Stimulated activated CD8-positive, alpha-beta memory T cell treated with anti-CD3 and anti-CD28 coated beads, Interleukin-15, amount 100 ng/mL, for 48 hours (primary cell): ENCODE measurements around the gene NFS1.

ENCODE experiments used
- DNase-seq, 2 donors: peaks; one replicate each; pipeline ENCODE4 v3.0.0-alpha.2; 2020; ENCODE audit warnings: low read depth in 2 of 2

The NFS1 gene

DNA sequence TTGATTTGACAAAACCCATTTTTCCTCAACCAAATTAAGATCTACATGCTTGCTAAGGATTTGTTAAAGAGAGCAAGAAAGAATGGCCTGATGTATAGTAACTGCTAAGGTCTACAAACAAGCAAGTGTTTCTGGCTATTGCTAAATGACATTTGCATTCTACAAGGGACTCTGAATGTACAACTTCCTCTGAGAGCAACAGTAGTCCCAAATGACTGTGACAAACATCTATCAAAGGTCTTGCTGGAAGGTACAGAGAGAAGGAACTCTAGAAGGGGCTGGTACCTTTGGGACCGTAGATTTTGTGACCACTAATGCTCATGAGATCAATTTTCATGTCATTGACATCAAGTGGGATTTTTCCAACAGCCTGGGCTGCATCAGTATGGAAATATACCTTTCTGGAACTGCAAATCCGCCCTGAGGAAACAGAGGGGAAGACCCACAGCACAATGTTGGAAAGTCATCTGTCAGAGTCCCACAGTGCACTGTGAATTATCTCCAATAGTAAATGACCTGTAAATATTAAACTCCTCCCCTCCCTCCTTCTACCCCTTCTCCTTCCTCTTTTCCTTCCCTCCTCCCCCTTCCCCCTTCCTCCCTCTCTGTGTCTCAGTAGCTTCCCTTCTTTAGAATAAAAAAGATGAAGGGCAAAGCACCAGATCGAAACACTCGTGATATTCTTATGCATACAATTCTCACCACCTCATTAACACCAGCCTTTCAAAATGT lies 18.5 kb downstream of the NFS1 start:
- no peak for DNase-seq

DNA sequence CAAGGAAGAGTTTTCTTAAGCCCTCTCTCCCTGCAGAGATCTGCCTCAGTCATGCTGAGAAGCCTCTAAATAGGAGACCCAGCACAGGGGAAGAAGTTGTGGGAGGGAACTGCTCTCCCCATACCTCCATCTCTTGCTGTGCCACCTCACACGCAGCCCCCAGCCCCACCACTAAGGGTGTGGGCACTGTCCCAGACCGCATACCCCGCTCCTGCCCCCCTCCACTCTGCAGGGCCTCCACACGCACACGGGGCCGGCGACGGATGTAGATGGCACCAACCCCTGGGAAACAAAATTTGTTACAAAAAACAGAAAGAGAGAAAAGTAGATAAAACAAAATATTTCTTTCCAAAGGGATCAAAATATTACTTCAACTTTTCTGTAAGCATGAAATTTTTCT lies 24.2 kb downstream of the NFS1 start:
- no peak for DNase-seq

DNA sequence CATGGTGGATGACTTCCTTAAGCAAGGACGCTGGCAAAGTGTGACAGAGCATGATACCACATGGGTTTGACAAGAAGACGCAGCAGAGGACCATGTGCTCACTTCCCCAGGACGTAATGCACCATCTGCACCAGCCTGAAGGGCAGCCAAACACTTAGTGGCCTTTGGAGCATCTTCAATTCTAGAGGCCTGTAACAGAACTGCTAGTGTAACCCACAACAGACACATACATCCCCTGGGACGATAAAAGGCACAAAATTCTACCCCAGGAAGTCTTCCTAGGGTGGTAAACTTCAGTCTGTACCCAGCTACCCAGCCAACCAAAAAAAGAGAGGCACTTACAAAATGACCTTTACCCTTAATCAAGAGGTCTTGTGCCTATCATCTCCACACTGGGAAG lies 25.3 kb downstream of the NFS1 start:
- DNase-seq: no peak

DNA sequence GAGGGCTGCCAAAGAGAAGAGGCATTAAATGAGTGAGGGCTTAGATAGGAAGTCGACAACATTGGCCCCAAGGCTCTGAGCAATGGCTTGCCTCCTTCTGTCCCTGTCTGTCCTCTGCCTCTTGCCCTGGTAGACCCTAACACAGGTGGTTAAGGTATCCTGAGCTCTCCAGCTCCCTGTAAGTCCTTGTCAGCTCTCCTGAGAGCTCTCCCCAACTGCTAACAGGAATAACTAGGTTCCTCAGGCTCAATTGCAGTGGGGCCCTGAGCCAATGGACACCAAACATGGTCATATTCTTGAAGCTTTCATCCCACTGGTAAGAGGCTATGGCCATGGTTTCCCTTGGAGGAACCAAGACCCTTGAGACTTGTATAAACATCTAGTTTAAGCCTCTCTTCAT lies 29.5 kb downstream of the NFS1 start:
- no peak for DNase-seq

DNA sequence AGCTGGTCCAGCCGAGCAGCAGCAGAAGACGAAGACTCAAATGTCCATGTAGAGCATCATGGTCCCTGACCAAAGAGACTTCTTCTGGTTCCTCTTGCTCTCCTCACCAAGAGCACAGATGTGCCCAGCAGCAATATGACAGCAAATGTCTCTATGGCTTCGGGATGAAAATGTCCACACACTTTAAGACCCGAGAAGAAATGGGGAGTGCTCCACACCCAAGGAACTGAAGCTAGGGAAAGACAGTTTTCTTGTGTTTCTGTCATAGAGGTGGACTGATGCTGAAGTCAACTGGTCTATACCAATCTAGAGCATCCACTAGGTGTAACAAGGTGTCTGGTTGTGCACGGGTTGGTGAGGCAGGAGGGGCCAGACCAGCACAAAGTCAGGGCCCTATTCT lies 29.9 kb downstream of the NFS1 start:
- no peak for DNase-seq

DNA sequence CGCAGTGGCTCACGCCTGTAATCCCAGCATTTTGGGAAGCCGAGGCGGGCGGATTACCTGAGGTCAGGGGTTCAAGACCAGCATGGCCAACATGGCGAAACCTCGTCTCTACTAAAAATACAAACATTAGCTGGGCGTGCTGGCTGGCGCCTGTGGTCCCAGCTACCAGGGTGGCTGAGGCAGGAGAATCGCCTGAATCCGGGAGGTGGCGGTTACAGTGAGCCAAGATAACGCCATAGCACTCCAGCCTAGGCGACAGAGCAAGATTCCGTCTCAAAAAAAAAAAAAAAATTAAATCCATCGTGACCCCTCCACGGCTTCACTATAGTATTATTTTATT lies 33.2 kb downstream of the NFS1 start:
- no peak for DNase-seq

DNA sequence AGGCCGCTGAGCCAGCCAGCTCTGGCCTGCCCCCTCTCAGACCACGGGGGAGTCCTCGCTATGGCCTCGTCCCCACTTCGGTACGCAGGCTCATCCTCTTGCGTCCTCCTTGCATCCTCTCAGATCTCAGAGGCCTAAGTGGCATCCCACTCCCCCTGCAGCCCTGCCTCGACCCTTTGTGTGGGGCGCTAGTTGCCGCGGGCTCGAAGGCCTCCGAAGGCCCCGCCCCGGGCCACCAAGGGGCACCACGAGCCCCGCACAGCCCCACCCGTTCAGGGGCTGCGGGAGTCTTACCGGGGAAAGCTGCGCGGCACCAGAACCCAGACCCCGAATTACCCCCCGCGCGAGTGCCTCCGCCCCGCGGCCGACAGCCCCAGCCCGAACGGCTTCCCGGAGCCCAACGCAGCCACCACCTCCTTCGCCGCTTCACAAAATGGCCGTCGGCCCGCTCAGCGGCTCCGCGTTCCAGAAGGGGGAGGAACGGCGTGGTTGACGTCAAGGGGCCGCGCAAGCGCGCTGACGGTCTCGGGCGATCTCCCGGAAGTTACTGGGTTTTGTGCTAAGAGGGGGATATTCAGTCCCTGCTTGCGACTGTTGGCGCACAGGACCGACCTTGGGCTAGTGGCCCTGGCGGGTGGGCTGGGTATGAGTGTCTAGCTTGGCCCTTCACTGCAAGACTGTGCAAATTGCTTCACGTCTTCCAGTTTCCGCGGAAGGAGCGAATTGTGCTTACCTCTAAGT lies 34.5 kb downstream of the NFS1 start, which contains the start of the genes CPNE1 and RBM12:
CPNE1 (minus strand) TSS at position 435 of the 741 bp plus-strand sequence. CDS start 31,977 bp downstream, outside the sequence.
RBM12 (minus strand) TSS at position 435 of the 741 bp plus-strand sequence. CDS start 9,578 bp downstream, outside the sequence.
- peak; percentile 88 to 90 for DNase-seq

DNA sequence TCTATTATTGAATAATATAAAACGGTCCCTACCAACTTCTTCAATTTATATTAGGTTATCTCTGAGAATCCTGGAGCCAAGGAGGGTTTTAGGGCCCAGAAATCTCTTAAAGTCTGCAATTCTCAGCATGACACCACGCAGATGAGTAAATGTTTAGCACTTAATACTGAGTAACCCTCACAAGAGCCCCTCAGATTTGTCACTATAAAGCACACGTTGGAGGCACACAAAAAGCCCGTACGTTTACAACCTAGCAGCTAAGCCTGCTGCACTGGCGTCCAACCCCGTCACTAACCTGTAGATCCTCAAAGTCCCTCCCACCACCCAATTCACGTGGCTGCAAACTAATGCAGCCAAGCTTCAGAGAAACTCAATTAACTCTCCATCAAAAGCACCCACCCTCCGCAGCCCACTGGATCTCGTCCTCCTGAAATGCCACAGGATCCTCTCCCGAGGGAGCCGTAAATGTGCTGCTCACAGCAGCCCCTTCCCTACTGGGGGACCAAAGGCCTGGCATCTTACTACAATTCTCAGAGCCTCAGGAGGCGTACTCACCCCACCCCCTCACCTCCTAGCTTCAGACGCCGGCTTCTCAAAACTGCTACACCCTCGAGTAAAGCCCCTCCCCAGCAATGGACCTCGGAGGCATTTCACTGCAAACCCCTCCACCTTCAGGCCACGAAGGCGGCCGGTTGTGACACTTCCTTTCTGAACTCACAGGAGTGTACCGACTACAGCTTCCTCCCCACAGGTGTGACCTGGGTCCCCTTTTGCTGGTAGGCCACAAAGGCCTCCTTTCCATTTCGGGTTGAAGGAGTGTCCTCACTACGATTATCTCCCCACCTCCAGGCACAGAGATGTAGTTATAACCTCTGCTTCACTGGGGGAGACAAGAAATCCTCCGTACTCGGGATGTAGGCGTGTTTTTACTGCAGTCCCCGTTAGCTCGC lies 35.4 kb downstream of the NFS1 start:
- DNase-seq: peak; percentile 27 to 43

DNA sequence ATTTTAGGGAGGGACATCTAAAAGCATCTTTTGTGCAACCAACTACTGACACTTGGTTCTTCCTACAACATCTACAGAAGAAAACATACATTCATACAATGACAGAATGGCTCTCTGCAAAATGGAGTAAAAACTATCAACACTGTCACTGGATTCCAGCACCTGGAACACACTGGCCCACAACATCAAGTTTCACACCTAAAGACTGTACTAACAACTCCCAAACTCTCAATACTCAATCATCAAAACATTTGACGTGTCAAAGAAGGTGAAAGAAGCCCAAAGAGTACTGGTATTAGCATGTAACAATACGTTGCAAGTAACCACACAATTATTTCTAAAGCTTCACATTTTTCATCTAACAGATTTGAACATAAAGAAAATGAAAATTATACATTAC lies 36.6 kb downstream of the NFS1 start:
- DNase-seq: no peak

DNA sequence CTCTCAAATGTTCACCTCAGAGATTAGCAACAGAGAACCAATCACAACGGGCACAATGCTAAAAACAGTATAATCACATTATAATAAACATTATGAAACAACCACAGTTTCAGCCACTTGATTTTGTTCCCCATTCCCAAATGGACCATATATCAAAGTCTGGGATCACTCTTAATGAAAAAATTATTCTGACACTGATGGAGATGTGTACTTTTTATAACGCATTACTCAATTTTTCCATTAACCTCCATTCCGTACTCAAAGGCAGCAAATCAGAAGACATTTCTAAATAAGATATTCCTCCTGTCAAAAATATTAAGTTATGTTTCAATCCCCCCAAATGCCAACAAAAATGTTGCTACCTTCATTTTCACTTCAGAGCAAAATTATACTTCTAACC lies 37.2 kb downstream of the NFS1 start:
- no peak for DNase-seq

DNA sequence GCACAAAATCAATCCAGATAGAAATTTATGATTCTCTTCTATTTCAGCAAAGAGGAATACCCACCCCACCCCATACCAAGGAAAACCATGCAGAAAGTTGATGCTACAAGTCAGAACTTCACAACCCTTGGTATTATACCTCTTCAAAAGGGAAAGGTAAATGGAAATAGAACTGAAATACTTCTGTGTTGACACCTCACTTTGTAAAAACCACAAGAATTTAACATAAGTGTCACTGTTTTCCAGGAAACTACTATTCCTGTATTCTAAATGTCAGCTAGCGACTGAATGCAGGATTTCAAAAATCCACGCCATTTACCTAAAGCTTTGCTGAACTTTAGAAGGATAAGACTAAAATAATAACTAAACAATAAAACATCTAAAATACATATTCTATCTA lies 38.1 kb downstream of the NFS1 start:
- no peak for DNase-seq

DNA sequence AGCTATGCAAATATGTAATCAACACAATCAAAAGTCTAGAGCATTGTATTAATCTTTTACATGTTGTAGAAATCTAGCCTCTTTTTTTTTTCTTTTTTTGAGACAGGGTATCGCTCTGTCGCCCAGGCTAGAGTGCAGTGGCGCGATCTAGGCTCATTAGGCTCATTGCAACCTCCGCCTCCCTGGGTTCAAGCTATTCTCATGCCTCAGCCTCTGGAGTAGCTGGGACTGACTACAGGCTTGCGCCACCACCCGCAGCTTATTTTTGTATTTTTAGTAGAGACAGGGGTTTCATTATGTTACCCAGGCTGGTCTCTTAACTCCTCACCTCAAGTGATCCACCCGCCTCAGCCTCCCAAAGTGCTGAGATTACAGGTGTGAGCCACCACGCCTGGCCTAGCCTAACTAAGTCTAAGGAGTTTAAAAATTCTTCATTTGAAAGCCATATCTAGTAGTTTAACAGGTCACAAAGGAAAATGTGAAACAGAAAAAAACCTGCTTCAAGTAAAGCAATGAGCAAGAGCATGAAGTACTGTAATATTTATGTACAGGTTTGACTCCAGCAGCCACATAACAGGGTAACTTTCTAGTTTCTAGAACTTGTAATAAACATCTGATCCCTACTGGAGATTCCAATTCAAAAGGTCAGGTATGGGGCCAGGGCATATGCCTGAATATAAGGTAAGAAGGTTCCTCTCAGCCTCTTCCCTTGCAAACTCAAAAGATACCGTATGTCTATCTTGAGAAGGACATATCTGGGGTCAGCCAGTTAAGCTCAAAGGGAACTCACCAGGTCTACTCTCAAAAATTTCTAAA lies 38.8 kb downstream of the NFS1 start:
- DNase-seq: peak in 1 of 2 donors; percentile 29

DNA sequence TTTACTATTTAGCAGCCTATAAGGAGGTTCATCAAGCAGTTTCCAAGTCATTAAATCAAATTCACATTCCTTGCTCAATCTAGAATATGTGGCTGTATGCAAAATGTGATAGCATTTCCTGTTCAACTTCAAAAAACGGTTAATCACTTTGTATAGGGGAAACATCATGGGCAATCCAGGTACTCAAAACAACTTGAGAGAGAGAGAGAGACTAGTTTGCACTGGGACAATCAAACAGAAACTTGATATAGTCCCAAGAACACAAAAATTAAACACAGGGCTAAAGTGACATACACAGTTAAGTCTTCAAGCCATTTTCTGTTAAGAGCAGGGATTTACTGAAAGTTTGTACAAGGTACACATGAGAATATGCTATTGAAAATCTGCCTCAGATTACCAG lies 41.9 kb downstream of the NFS1 start:
- DNase-seq: no peak

DNA sequence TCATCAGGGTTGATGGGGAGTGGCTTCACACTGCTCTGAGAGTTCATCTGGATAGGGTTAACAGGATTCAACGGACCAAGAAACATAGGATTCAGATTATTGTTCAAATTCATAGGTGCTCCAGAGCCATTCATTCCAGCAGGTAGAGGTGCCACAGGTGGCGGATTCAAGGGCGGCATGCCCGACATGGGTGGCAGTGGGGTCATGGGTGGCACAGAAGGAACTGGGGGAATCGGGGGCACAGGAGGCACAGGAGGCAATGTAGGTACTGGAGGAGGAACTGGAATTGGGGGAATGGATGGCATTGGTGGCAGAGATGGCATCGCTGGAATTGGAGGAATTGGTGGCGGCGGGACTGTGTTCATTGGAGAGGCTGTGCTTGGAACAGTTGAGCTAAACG lies 44.7 kb downstream of the NFS1 start:
- DNase-seq: no peak

DNA sequence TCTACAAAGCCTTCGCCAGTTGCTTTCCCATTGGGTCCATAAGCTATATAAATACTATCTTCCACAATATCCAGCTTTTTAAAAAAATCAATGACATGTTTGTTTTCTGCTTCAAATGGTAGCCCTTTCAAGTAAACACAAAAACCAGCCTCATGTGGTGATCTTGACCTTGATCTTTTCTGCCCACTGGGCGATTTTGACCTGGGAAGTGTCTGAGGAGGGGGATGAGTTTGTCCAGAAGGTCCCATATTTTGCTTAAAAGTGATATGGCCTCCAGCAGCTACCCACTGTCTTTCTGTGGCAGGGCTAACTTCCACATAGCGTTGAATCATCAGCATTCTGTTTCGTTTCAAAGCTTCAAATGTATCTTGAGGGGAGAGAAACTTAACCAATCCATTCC lies 45.3 kb downstream of the NFS1 start:
- DNase-seq: no peak

DNA sequence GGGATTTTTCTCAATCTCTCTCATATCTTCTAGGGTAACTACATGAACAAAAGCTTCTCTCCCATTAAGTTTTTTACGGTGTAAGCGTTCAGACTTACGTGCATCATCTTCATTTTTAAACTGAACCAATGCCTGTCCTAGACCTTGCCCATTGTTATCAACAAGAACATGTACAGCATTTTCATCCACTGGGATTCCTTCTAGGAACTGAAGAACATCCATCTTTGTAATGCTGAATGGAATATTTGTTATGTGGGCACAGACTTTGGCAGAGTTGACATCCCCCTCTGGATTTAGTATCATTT lies 45.8 kb downstream of the NFS1 start:
- DNase-seq: no peak

DNA sequence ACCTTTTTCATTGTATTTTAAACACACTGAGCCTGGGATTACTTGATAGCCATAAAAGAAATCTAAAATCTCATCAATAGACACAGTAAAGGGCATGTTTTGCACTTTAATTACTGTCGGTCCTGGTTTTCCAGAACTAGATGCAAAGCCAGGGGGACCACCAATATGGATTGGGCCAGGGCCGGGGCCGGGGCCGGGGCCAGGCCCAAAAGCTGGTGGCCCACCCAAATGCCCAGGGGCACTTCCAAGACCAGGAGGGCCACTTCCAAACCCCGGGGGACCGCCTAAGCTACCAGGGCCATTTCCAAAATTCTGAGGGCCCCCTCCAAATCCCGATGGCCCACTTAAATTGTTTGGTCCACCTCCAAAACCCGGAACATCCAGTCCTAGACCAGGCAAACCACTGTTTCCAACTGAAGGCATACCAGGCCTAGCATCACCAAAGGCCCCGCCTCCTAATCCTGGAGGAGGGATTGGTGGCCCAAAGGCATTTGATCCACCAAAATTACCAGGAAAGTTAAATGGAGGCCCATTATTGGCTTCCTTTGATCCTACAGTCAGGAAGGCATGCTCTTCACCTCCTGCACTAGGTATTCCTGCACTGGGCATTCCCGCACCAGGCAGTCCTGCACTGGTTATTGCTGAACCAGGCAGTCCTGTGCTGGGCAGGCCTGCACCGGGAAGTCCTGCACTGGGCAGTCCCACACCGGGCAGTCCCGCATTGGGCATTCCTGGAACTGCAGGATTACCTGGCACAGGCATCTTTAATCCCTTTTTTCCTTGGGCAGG lies 46.3 kb downstream of the NFS1 start:
- DNase-seq: no peak

DNA sequence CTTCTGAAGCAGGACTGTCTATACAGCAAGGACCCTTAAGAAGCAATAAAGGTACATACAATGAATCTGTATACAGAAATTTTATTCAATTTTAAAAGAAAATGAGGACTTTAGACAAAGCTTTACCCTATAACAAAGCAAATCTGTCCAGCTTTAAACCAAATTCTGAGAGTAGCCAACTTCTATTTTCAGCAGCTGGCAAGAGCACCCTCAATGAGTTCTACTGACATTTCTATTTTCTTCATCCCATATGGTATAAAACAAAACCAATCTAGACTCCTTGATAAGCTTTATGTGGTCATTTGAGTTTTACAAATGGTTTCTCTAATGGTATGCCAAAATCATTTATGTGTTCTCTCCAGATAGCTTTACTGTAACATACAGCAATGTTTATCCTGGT lies 47.2 kb downstream of the NFS1 start:
- DNase-seq: no peak

DNA sequence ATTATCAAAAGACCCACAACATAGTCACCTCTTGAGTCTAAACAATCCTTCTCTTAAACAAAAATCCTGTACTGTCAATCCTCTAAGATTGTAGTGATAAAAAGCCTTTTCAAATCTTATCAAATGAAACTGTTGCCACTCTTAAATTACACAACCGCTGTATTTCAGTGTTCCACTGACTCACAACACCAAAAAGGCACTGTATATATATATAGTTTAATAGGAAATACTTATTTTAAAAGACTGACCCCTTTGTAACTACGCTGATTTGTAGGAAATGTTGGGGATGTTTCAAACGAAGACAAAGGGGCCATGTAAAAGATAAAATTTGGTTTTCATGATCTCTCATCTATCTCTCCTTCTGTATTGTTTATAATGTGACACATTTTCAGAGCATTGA lies 48.5 kb downstream of the NFS1 start:
- no peak for DNase-seq

DNA sequence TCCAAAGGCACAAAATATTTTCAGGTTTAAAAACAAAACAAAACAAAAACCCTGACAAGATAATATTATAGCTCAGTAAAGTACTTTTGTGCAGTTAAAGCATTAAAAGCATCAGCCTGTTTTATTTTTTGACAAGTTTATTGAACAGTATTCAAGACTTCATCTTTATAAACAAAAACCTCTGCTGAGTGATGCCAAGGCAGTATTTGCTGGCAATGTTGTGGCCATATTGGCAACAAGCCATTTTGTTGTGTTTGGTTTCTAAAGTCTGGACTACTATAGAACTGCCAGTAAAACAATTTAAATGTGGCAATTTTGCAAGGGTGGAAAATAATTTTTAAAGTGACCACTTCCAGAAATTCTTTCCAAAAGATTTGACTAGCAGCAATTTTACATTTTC lies 50.3 kb downstream of the NFS1 start:
- DNase-seq: no peak

DNA sequence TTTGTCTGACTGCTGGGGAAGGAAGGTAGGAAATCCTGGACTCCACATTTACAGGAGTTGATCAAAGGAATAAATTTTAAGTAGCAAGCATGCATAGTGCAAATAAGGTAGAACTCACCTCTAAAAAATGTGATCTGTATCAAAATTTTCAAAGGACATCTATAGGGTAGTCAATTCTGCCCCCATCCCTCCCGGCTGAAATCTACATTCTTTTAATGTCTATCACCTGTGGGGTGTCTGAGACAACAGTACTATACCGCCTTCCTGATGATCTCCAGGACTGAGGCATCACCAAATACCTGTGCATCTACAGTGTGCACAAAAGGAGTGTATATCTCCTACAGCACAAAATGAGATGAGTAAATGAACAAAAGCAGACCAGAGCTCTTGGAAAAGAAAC lies 54.3 kb downstream of the NFS1 start:
- no peak for DNase-seq
